GM12872 (cell line): ENCODE results near the gene IL16.

Experiments
- TF ChIP-seq, protein P1 (sequence below): IDR thresholded peaks from 3 replicates; pipeline ENCODE4 v1.5.1; 2011; ENCODE audit warnings: low read depth, mild to moderate bottlenecking, low read length, moderate library complexity; ENCODE audit not compliant: insufficient read depth

IL16 gene

DNA sequence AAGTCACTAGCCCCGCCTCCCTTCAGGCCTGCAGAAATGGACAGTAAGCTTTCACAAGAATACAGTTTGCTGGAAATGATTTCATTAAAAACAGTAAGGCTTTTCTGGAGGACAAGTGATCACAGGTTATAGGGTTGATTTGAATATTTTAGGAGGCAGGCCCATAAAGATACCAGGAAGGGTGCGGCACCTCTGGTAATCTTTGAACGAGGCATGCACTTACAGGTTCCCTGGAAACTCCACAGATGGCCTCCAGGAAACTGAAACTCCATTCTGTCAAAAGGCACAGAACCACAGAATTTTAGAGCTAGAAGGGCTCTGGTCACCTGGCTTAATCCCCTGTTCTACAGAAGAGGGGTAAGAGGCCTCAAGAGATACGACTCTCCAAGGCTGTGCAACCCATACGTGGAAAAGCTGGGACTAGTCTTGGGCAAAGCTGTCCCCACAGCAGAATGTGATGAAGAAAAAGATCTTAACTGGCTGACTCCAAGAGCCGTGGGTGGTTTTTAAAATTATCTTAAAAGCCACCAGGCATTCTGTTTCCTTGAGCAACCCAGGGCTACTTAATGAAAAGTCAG lies 126.1 kb downstream of the IL16 start:
- TF ChIP-seq, protein P1, sequence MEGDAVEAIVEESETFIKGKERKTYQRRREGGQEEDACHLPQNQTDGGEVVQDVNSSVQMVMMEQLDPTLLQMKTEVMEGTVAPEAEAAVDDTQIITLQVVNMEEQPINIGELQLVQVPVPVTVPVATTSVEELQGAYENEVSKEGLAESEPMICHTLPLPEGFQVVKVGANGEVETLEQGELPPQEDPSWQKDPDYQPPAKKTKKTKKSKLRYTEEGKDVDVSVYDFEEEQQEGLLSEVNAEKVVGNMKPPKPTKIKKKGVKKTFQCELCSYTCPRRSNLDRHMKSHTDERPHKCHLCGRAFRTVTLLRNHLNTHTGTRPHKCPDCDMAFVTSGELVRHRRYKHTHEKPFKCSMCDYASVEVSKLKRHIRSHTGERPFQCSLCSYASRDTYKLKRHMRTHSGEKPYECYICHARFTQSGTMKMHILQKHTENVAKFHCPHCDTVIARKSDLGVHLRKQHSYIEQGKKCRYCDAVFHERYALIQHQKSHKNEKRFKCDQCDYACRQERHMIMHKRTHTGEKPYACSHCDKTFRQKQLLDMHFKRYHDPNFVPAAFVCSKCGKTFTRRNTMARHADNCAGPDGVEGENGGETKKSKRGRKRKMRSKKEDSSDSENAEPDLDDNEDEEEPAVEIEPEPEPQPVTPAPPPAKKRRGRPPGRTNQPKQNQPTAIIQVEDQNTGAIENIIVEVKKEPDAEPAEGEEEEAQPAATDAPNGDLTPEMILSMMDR: no peak

DNA sequence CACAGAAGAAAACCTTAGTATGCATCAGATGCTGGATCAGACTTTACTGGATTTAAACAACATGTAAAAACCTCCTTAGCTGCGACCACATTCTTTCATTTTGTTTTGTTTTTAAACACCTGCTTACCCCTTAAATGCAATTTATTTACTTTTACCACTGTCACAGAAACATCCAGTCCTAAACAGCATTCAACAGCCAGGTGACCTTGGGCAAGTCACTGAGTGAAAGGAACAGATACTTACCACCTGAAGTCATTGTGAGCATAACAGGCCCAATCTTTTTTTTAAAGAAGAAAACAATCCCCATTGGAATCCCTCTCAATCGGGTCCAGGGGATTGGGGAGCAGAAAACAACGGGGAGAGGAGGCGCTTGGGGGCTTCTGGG lies 126.9 kb downstream of the IL16 start:
- TF ChIP-seq, protein P1: no peak

DNA sequence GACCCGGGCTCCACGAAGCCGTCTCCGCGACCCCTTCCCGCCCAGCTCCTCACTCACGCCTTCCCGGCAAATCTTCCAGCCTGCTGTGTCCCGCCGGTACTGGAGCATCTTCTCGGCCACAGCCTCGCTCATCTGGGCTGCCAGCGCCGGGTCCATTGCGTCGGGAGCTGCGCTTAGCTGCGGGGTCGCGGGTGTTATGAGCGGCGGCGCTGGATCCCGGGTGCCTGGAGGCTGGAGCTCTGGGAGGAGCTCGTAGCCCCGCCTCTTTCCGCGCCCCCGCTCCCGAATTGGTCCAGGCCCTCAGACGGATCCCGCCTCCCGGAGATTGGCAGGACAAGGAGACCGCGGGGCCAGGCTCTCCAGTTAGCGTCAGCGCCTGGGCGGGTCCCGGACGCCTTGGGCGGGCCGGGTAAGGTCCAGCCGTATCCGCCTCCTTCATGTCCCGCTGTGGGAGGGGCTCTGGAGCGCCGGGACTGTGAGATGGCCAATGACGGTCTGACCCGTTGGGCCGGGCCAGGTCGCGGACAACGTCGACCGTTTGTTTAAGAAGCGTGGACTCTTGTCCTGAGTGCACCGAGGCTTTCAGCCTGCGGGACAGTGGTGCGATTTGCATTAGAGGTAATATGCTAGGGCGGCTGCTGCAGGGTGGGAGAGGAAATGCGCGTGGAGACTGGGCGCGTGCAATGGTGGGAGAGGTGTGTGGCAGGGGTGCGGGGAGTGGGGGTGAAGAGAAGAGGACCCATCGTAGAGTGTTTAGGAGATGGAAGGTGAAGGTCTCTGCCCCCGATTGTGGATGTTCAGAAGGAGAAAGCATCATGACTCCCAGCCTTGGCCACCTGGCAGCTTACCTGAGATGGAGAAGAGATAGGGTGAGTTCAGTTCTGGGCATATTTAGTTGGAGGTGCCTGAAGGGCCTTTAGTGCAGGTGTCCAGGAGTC lies 127.5 kb downstream of the IL16 start, which contains the start of gene STARD5:
Gene STARD5 (minus strand): TSS at position 198 of the 938 bp plus-strand sequence. CDS start 42 bp downstream, at position 156.
- TF ChIP-seq, protein P1: no peak

DNA sequence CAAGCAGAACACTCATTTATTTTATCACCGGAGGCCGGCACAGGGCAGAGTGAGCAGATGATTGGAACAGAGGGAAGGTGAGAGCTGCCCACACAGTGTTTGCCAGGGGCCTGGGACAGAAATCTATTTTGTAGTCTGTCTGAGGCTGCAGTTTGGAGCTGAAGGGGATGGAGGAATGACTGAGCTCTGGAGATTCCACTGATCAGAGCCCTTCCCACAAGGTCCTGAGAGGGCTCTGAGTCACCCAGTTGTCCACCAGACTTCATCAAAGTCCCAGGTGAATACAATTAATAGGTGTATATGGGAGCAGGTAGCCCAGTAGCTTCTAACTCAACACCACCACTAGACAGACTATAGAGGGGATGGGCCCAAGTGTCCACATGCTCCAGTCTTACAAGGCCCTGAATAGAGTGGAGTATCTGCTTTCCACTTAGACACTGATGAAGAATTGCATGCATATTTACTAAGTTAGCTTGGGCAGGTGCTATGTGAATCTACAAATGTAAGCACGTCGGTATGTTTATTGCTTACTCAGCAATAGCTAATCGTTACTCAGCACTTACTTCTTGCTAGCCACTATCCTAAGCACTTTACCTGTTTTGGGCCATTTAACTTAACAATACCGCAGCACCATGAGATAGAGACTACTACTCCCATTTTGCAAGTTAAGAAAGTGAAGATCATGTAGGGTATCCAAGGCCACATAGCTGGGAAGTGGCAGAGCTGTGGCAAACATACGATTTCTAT lies 130.0 kb downstream of the IL16 start:
- TF ChIP-seq, protein P1: no peak

DNA sequence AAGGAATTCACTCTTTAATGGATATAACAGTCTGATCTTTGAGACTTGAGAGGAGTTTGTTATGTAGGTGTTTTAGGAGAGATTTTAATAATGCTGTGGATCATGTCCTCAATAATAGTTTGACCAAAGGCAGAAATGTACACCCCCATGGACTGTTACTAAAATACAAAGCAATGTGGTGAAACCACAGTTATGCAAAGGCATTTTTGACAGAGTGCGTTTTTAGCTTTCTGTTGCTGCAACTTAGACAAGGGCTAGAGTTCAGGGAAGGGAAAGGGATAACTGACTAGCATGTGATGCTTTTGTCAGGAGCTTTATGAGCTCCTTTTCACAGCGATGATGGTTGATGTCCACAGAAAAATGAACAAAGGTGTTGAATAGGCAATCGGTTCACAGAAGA lies 130.8 kb downstream of the IL16 start:
- TF ChIP-seq, protein P1: no peak

DNA sequence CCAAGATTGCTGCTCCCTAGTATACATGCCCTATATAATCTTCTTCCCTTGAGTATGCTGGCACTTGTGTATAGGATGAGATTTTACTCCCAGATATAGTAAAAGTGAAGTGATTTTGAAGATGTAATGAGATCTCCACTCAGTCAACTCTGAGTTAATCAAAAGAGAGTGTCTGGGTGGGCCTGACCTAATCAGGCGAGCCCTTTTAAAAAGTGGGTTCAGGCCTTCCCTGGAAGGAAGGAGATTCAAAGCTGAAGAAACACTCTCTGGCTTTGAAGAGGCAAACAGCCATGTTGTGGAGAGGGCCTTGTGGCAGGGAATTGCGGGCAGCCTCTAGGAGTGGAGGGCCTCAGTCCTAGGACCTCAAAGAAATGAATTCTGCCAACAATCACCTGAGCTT lies 132.8 kb downstream of the IL16 start:
- TF ChIP-seq, protein P1: no peak

DNA sequence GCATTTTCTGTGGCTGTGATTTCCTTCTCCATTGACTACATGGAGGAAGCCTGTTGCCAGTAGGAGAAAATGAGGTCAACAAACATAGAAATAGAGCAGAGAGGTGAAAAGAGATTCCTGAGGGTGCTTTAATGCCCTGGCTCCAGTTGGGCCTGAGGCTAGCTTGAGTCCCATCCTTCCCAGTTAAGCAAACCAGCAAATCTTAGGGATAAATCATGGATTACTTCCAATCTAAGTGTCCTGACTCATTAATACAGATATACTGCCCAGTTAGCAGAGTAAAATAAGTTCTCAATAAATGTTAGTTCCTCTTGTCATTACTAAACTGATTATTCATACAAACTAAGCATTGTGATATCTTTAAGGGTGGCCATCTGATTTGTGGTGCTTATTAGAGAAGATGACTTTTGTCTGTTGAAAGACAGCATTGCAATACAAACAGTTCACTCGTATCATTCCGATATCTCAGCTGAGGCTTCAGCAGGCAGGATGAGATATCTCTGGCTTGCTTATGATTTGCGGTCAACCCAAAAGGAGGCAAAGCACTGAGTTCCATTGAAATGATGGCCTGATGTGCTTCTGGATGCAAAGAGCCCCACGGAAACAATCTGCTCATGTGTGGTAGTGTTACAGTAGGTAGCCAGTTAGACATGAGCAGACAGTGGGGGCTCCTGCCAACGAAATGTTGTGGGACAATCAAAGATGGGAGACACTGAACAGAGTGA lies 133.8 kb downstream of the IL16 start:
- TF ChIP-seq, protein P1: no peak
